Bronchial smooth muscle cell (primary cell): ENCODE results near the gene GARS1. TPM values are rescaled to one million over a fixed set of nuclear protein-coding genes. Genes with fewer than 3 reads are reported as not detected.

Experiments
- total RNA-seq: library from RNA; depleted of rRNA; stranded (reverse); fragments of >200 nt; gene quantifications from 2 replicates; pipeline ENCODE4 v1.2.1, GENCODE V29; 2014

GARS1 gene, protein sequence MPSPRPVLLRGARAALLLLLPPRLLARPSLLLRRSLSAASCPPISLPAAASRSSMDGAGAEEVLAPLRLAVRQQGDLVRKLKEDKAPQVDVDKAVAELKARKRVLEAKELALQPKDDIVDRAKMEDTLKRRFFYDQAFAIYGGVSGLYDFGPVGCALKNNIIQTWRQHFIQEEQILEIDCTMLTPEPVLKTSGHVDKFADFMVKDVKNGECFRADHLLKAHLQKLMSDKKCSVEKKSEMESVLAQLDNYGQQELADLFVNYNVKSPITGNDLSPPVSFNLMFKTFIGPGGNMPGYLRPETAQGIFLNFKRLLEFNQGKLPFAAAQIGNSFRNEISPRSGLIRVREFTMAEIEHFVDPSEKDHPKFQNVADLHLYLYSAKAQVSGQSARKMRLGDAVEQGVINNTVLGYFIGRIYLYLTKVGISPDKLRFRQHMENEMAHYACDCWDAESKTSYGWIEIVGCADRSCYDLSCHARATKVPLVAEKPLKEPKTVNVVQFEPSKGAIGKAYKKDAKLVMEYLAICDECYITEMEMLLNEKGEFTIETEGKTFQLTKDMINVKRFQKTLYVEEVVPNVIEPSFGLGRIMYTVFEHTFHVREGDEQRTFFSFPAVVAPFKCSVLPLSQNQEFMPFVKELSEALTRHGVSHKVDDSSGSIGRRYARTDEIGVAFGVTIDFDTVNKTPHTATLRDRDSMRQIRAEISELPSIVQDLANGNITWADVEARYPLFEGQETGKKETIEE
- total RNA-seq, result 117 and 160 TPM in 2 replicates

GRCh38 chr7:30594540-30595435 lies at the start of gene GARS1:
TSS of gene GARS1 (plus strand) at chr7:30594878. CDS start at chr7:30594922, 44 bp downstream.

DNA sequence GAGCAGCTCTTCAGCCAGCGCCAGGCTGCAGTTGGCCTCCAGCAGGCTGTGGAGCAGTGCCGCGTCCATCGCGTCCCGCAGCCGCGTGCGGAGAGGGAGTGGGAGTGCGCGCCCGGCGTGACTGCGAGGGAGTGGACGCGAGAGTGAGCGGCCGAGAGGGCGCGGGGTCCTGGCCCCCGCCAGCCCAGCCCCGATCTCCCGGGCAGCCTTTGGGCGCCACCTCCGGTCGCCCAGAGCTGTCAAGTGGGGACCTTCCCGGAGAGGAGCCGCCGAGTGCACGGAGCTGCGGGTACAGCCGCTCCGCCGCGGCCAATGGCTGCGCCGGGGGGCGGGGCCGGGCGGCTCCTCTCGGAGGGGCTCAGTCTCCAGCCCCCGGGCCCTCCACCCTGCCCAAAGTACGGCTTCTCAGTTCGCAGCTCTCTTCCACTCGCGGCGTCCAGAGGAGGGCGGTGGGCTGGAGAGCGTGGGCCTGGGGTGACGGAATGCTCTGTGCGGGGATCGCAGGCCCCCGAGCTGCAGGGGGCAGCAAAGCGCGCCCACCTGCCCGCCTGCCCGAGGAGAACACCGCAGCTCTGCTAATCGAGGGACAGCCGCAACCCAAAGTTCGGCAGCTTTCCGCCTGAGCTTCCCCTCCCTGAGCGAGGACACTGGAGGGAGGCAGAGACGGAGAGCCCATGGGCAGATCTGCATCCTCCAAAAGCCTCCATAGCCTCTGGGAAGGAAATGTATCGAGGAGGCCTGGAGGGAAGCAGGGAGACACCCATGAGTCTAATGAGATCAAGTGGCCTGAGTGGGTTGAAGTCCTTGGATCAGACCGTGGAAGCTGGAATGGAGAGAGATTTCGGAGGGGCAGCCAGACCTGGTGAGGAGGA lies 87.8 kb downstream of the GARS1 start, which contains the start of gene CRHR2:
CRHR2 (minus strand) TSS at position 245 of the 872 bp plus-strand sequence; CDS start at position 69, 176 bp downstream.

Other genes starting within 250 kb of the GARS1 start
- gene NOD1, start 116.1 kb upstream of the GARS1 start, total RNA-seq, result 3.5 and 4.9 TPM in 2 replicates
- 8.5 and 22.5 TPM in 2 replicates for gene GGCT, start 90.0 kb upstream of the GARS1 start, total RNA-seq
- gene CRHR2, start 87.6 kb downstream of the GARS1 start, total RNA-seq, result not detected in 2 replicates
- 14.3 and 17.0 TPM in 2 replicates for gene INMT, start 157.3 kb downstream of the GARS1 start, total RNA-seq
- 4.4 and 6.3 TPM in 2 replicates for gene MINDY4, start 176.5 kb downstream of the GARS1 start, total RNA-seq